Lung (tissue), 12 donors: ENCODE results near the gene HNRNPA1. TPM values are rescaled to one million over a fixed set of nuclear protein-coding genes. Genes with fewer than 3 reads are reported as not detected.
A peak's percentile ranks its signal among the peaks of the same experiment; 100 is the strongest.

Experiments
- ATAC-seq: fragments of 200-7000 bp; cut with Tn5 transposase; one replicate; pipeline ENCODE4 v1.9.1; 2020; ENCODE audit warnings: moderate number of reproducible peaks; ENCODE audit not compliant: insufficient read depth, low FRiP score
- DNase-seq, 3 donors: peaks; one replicate each; pipeline ENCODE4 v3.0.0-alpha.2; 2013 to 2017
- H3K27ac ChIP-seq, 2 donors: one replicate each; pipeline ENCODE4 v1.5.1; 2013; ENCODE audit warnings: mild to moderate bottlenecking in 2 of 2, moderate library complexity in 2 of 2, control low read depth in 1 of 2, inconsistent platforms in 1 of 2, low read depth in 1 of 2, low read length in 1 of 2
- H3K27me3 ChIP-seq, 3 donors: one replicate each; pipeline ENCODE4 v1.5.1; 2013; ENCODE audit warnings: low read length in 2 of 3; ENCODE audit not compliant: control insufficient read depth in 3 of 3, insufficient read depth in 3 of 3
- H3K36me3 ChIP-seq, 4 donors: one replicate each; pipeline ENCODE4 v1.5.1; 2013; ENCODE audit warnings: low read length in 4 of 4, mild to moderate bottlenecking in 1 of 4, moderate library complexity in 1 of 4; ENCODE audit not compliant: control insufficient read depth in 4 of 4, insufficient read depth in 4 of 4
- H3K4me1 ChIP-seq, 5 donors: one replicate each; pipeline ENCODE4 v1.5.1; 2013; ENCODE audit warnings: low read length in 5 of 5, mild to moderate bottlenecking in 2 of 5, moderate library complexity in 1 of 5; ENCODE audit not compliant: control insufficient read depth in 5 of 5, insufficient read depth in 5 of 5
- H3K4me3 ChIP-seq: one replicate; pipeline ENCODE4 v1.5.1; 2013; ENCODE audit warnings: mild to moderate bottlenecking, control low read depth, moderate library complexity
- H3K9ac ChIP-seq, 2 donors: one replicate each; pipeline ENCODE4 v1.5.1; 2013; ENCODE audit warnings: low read length in 2 of 2, control low read depth in 1 of 2; ENCODE audit not compliant: insufficient read depth in 1 of 2
- H3K9me3 ChIP-seq, 4 donors: one replicate each; pipeline ENCODE4 v1.5.1; 2013; ENCODE audit warnings: low read length in 3 of 4, mild to moderate bottlenecking in 1 of 4, moderate library complexity in 1 of 4; ENCODE audit not compliant: control insufficient read depth in 4 of 4, insufficient read depth in 3 of 4
- WGBS, 2 donors: extraction: QIAGEN DNeasy Blood & Tissue Kit; methylation state at CpG; one replicate each; pipeline ENCODE4 v1.1.7; 2013; 5-methylcytosine and 5-hydroxymethylcytosine counted together
- polyA plus RNA-seq, 2 donors: library from polyadenylated mRNA; stranded (reverse); fragments of 200-250 nt; gene quantifications; one replicate each; pipeline ENCODE4 v1.2.1, GENCODE V29; 2013
- total RNA-seq, 2 donors: library from RNA; depleted of rRNA in 1 of 2; stranded (reverse); fragments of >200 nt in 1 of 2; gene quantifications; one replicate each; pipeline ENCODE4 v1.2.1, GENCODE V29; 2014 to 2021
- TF ChIP-seq, protein P1 (sequence below): IDR thresholded peaks from 2 replicates; pipeline ENCODE4 v1.5.1; 2012; ENCODE audit warnings: mild to moderate bottlenecking; ENCODE audit errors: control extremely low read depth, extremely low read depth
- donor health status: control.
- donor health status: control.
- donor health status: Bipolar disorder and iron deficiency.
- donor health status: healthy.
- donor health status: DM: yes; HTN: yes; CAD: no.

HNRNPA1 gene
- total and polyA plus RNA-seq, 4 donors = 803 to 937 (median 863) TPM

GRCh38 chr12:54300225-54300731 is 19.8 kb downstream of the HNRNPA1 start:
- peaks cover 0 to 21% (median 20%) of the 10 kb centered on the region in 3 donors for H3K27me3 ChIP-seq
- no peak overlapping the region for H3K27ac ChIP-seq
- ATAC-seq (no peak), DNase-seq (no peak)
- no peak overlapping the region for H3K4me3 ChIP-seq
- no peaks in the 10 kb centered on the region for H3K9me3 ChIP-seq
- 14 to 31% methylated on average over 3 of the region's 3 CpGs for WGBS, 2 donors
- H3K36me3 ChIP-seq = no peaks in the 10 kb centered on the region
- H3K9ac ChIP-seq = peak overlapping the region in 1 of 2 donors; percentile 16
- TF ChIP-seq, protein P1, sequence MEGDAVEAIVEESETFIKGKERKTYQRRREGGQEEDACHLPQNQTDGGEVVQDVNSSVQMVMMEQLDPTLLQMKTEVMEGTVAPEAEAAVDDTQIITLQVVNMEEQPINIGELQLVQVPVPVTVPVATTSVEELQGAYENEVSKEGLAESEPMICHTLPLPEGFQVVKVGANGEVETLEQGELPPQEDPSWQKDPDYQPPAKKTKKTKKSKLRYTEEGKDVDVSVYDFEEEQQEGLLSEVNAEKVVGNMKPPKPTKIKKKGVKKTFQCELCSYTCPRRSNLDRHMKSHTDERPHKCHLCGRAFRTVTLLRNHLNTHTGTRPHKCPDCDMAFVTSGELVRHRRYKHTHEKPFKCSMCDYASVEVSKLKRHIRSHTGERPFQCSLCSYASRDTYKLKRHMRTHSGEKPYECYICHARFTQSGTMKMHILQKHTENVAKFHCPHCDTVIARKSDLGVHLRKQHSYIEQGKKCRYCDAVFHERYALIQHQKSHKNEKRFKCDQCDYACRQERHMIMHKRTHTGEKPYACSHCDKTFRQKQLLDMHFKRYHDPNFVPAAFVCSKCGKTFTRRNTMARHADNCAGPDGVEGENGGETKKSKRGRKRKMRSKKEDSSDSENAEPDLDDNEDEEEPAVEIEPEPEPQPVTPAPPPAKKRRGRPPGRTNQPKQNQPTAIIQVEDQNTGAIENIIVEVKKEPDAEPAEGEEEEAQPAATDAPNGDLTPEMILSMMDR = no peak
- peaks cover 0 to 11% (median 3%) of the 10 kb centered on the region in 5 donors for H3K4me1 ChIP-seq

GRCh38 chr12:54300732-54301427 is 20.4 kb downstream of the HNRNPA1 start, which contains the start of gene NFE2:
TSS of gene NFE2 (minus strand) at chr12:54301015. CDS start at chr12:54295248, 5,767 bp downstream.
- H3K27me3 ChIP-seq = peaks cover 0 to 21% (median 20%) of the 10 kb centered on the region in 3 donors
- TF ChIP-seq, protein P1 = no peak
- H3K9me3 ChIP-seq = no peaks in the 10 kb centered on the region
- 3 to 5% methylated on average over 25 to 26 of the region's 26 CpGs for WGBS, 2 donors
- no peaks in the 10 kb centered on the region for H3K36me3 ChIP-seq
- peak within 1 kb of the TSS in 1 of 2 donors; percentile 16 for H3K9ac ChIP-seq
- H3K4me1 ChIP-seq = peaks cover 0 to 11% (median 3%) of the 10 kb centered on the region in 5 donors
- no peak within 1 kb of the TSS for H3K4me3 ChIP-seq
- peak within 1 kb of the TSS in 1 of 2 donors; percentile 26 for H3K27ac ChIP-seq
- ATAC-seq = peak; percentile 62
- peak; percentile 51 to 67 (median 66) for DNase-seq

DNA sequence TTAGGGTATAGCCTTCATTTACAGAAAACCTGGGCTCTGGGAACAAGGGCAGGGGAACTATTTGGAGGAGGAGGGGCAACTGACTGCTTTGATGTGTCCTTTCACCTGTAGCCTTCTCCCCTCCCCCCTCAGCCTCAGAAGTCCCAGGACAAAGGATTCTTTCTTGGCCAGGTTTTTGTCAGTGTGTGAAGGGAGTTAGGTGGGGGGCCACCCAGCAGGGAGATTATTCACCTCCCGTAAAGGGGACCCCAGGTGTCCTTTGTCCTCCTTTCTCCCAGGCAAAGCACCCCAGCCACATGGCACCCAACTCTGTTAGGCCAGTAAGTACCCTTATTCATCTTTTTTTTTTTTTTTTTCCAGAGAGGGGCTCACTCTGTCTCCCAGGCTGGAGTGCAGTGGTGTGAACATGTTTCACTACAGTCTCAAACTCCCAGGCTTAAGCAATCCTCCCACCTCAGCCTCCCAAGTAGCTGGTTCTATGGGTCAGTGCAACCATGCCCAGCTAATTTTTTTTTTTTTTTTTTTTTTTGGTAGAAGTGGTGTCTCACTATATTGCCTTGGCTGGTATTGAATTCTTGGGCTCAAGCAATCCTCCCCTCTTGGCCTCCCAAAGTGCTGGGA is 21.0 kb downstream of the HNRNPA1 start:
- Histone ChIP-seq H3K27ac (no peak overlapping the region), H3K4me1 (peaks cover 0 to 11% (median 3%) of the 10 kb centered on the region in 5 donors), H3K4me3 (no peak overlapping the region), H3K9ac (no peak overlapping the region), H3K27me3 (peaks cover 0 to 21% (median 20%) of the 10 kb centered on the region in 3 donors), H3K9me3 (no peaks in the 10 kb centered on the region), H3K36me3 (no peaks in the 10 kb centered on the region)
- TF ChIP-seq, protein P1 = no peak
- whole genome bisulfite sequencing, 2 donors = 41 to 85% methylated on average over 1 of the region's 1 CpG
- ATAC-seq (no peak), DNase-seq (peak in 2 of 3 donors; percentile 49 to 51)
